Type B pancreatic cell (in vitro differentiated cells): Measurements from ENCODE around the gene DOCK1. TPM values are rescaled to one million over a fixed set of nuclear protein-coding genes. Genes with fewer than 3 reads are reported as not detected.

ENCODE experiments used
- DNase-seq: peaks from one replicate; pipeline ENCODE4 v3.0.0; 2021; ENCODE audit warnings: mixed read lengths; ENCODE audit not compliant: unreplicated experiment; ENCODE audit errors: extremely low spot score
- H3K27ac Mint-ChIP-seq: 2 replicates; pipeline ENCODE4 v1.8.0; 2021; ENCODE audit warnings: mild to moderate bottlenecking, mixed read lengths
- H3K27me3 Mint-ChIP-seq: 2 replicates; pipeline ENCODE4 v1.8.0; 2021; ENCODE audit warnings: mixed read lengths
- H3K36me3 Mint-ChIP-seq: 2 replicates; pipeline ENCODE4 v1.8.0; 2021; ENCODE audit warnings: mixed read lengths
- H3K4me1 Mint-ChIP-seq: one replicate; pipeline ENCODE4 v1.8.0; 2021; ENCODE audit warnings: mixed read lengths; ENCODE audit not compliant: unreplicated experiment
- H3K4me3 Mint-ChIP-seq: 2 replicates; pipeline ENCODE4 v1.8.0; 2021; ENCODE audit warnings: mild to moderate bottlenecking, mixed read lengths
- H3K9me3 Mint-ChIP-seq: 2 replicates; pipeline ENCODE4 v1.8.0; 2021; ENCODE audit warnings: mixed read lengths
- total RNA-seq: library from RNA; stranded (reverse); gene quantifications from 2 replicates; pipeline ENCODE4 v1.2.1, GENCODE V29; 2021; ENCODE audit warnings: low replicate concordance
- TF ChIP-seq, protein P1 (sequence below): fragments of 200-600 bp; sonication (generic); conservative IDR thresholded peaks from 2 replicates; pipeline ENCODE4 v1.5.0; 2021; ENCODE audit warnings: antibody characterized with exemption, mild to moderate bottlenecking

The DOCK1 gene
- total RNA-seq, 1 donor from 2014 or later, result 67.4 TPM

- no peak for DNase-seq
- Mint-ChIP-seq H3K9me3 (no peaks in the 10 kb centered on the region), H3K27me3 (no peaks in the 10 kb centered on the region), H3K4me3 (no peak overlapping the region), H3K4me1 (peaks cover 9% of the 10 kb centered on the region), H3K27ac (no peak overlapping the region), H3K36me3 (peaks cover 6% of the 10 kb centered on the region)
- TF ChIP-seq, protein P1, sequence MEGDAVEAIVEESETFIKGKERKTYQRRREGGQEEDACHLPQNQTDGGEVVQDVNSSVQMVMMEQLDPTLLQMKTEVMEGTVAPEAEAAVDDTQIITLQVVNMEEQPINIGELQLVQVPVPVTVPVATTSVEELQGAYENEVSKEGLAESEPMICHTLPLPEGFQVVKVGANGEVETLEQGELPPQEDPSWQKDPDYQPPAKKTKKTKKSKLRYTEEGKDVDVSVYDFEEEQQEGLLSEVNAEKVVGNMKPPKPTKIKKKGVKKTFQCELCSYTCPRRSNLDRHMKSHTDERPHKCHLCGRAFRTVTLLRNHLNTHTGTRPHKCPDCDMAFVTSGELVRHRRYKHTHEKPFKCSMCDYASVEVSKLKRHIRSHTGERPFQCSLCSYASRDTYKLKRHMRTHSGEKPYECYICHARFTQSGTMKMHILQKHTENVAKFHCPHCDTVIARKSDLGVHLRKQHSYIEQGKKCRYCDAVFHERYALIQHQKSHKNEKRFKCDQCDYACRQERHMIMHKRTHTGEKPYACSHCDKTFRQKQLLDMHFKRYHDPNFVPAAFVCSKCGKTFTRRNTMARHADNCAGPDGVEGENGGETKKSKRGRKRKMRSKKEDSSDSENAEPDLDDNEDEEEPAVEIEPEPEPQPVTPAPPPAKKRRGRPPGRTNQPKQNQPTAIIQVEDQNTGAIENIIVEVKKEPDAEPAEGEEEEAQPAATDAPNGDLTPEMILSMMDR, result no peak
Measured at GRCh38 chr10:127310430-127310829, 405.2 kb downstream of the DOCK1 start.

GRCh38 chr10:127310923-127311322, 405.7 kb downstream of the DOCK1 start:
- no peak overlapping the region for H3K4me3 Mint-ChIP-seq
- peaks cover 9% of the 10 kb centered on the region for H3K4me1 Mint-ChIP-seq
- H3K27me3 Mint-ChIP-seq, result no peaks in the 10 kb centered on the region
- H3K27ac Mint-ChIP-seq, result no peak overlapping the region
- H3K36me3 Mint-ChIP-seq, result peaks cover 6% of the 10 kb centered on the region
- DNase-seq, result no peak
- no peaks in the 10 kb centered on the region for H3K9me3 Mint-ChIP-seq
- TF ChIP-seq, protein P1, result no peak

DNA sequence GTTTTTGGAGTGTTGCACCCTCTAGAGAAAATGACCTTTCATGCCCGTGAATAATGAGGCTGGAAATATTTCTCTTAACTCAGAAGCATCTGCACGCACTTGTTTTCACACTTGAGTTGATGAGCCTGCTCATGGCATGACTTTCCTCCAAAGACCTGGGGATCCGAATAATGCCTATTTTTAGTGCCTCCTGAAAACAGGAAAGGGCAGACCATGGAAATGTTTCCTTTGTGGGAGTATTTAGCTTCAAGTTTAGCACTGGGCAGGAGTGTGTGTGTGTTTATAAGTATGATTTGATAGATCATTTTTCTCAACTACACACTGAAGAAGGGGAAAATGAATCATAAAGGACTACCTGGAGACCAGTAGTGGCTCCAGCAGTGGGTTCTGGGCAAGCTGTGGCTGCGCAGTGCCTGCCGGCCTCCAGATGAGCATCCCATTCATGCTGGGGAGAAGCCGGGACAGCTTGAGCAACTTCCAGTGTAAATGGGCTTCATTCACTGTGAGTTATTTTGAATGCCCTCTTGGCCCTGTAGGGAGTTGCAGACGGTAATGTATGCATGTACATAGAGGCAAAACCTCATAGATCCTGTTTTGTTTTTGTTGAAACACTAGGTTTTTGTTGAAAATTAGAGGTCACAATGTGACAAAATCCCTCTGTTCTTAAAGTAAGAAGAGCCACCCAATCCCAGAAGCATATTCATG, 408.9 kb downstream of the DOCK1 start:
- Mint-ChIP-seq H3K36me3 (no peaks in the 10 kb centered on the region), H3K27ac (no peak overlapping the region), H3K4me1 (peaks cover 9% of the 10 kb centered on the region), H3K9me3 (no peaks in the 10 kb centered on the region), H3K4me3 (no peak overlapping the region), H3K27me3 (no peaks in the 10 kb centered on the region)
- TF ChIP-seq, protein P1, result no peak
- no peak for DNase-seq

DNA sequence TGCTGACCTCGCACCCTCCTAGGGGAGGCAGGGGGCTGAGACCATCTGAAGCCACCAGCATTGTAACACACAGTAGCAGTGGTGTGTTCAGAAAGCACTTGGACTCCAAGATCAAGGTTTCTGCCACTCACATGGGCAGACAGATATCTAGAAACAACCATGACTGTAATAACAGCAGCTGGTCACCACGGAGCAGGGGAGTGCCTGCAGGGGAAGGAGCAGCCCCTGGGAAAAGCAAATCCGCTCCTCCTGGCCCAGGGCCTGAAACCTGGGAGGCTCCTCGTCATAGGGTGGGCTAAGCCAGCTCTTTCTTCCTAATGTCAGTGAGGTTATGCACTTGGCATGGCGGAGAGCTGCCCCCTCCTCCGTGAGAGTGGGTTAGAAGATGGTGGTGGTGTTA, 409.6 kb downstream of the DOCK1 start:
- Mint-ChIP-seq H3K9me3 (no peaks in the 10 kb centered on the region), H3K27me3 (no peaks in the 10 kb centered on the region), H3K4me3 (no peak overlapping the region), H3K27ac (no peak overlapping the region), H3K4me1 (peaks cover 9% of the 10 kb centered on the region), H3K36me3 (no peaks in the 10 kb centered on the region)
- TF ChIP-seq, protein P1, result no peak
- DNase-seq, result no peak

DNA sequence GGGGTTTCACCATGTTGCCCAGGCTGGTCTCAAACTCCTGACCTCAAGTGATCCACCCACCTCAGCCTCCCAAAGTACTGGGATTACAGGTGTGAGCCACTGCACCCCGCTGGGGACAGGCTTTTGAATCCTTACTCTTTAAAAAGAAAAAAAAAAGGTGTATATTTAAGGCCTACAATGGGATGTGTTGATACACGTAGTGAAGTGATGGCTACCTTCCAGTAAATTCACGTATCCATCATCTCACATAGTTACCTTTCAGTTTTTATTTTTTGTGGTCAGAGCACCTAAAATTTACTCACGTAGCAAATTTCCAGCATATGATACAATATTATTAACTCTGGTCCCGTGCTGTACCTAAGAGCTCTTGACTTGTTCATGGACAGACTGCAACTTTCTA, 410.7 kb downstream of the DOCK1 start:
- Mint-ChIP-seq H3K4me1 (peaks cover under 1% of the 10 kb centered on the region), H3K36me3 (no peaks in the 10 kb centered on the region)

More for the DNA sequence above, 410.7 kb downstream of the DOCK1 start:
- H3K4me3 Mint-ChIP-seq, result no peak overlapping the region
- no peaks in the 10 kb centered on the region for H3K9me3 Mint-ChIP-seq
- no peaks in the 10 kb centered on the region for H3K27me3 Mint-ChIP-seq
- no peak for DNase-seq
- TF ChIP-seq, protein P1, result no peak
- H3K27ac Mint-ChIP-seq, result no peak overlapping the region
